Fibroblast of pulmonary artery (primary cell): ENCODE data around the gene WARS2.

Source experiments
- DNase-seq: peaks from one replicate; pipeline ENCODE4 v3.0.0-alpha.2; 2010; ENCODE audit warnings: low read depth
- H3K4me3 ChIP-seq: replicated peaks from 2 replicates; pipeline ENCODE4 v1.5.1; 2011; ENCODE audit warnings: low read depth, mild to moderate bottlenecking, control low read depth, low read length, moderate library complexity
- CTCF ChIP-seq: IDR thresholded peaks from 2 replicates; pipeline ENCODE4 v1.5.1; 2011; ENCODE audit warnings: mild to moderate bottlenecking, control low read depth, low read length, inconsistent platforms; ENCODE audit errors: missing control alignments

Gene WARS2

DNA sequence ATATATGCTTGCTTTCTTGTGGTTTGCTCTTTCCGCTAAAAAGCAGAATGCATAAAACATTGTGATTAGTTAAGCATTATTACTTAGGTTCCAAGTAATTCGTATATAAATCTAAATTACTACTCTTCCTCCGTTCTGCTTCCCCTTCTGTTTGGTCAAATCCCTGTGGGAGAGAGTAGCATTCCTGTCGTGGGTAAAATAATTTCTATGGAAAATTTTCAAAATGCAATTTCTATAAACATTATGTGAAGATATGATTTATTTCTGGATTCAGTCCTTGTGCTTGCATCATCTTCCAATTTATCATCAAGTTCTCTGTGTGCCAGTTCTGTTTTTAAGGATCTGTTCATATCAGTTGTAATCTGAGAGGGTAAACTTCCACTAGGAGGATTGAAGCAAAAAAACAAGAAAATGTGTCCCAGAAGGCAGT, 7.2 kb upstream of the WARS2 start:
- TF ChIP-seq CTCF, result no peak
- H3K4me3 ChIP-seq, result no peak overlapping the region
- peak; percentile 34 for DNase-seq

DNA sequence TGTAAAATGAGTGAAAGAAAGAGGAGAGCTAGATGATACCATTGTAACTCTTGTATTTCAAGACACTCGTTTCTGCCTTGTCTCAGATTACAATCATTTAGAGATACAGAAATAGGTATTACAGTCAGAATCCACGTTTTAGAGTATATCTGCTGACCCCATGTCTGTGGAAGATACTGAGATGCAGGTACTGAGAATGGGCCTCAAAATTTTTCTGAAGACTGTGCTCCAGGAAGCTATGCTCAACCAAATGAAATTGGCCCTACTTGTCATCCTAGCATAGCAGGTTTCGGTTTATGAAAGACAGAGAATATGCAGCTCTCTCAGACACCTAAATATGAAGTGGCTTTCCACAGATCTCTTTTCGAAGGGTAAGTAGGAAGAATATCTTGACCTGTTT, 6.0 kb upstream of the WARS2 start:
- TF ChIP-seq CTCF, result no peak

DNA sequence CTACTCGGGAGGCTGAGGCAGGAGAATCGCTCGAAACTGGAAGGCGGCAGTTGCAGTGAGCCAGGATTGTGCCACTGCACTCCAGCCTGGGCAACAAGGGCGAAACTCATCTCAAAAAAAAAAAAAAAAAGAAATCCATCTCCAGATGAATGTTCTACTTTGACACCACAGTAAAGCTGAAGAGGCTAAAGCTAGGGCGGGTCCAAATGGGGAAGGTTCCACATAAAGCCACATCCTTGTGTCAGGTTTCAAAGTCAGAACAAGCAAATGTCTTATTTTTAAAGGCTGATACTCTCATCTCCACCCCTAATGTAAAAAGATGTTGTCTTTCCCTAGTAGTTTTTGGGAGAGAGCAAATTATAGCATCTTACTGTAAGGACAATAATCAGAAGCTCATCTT, 4.4 kb upstream of the WARS2 start:
- no peak for TF ChIP-seq CTCF
- DNase-seq, result no peak
- H3K4me3 ChIP-seq, result no peak overlapping the region

More for the DNA sequence above, 6.0 kb upstream of the WARS2 start:
- DNase-seq, result no peak
- H3K4me3 ChIP-seq, result no peak overlapping the region

- no peak for TF ChIP-seq CTCF
- DNase-seq, result no peak
- no peak overlapping the region for H3K4me3 ChIP-seq
Observed at GRCh38 chr1:119143706-119144105, 3.3 kb upstream of the WARS2 start.

DNA sequence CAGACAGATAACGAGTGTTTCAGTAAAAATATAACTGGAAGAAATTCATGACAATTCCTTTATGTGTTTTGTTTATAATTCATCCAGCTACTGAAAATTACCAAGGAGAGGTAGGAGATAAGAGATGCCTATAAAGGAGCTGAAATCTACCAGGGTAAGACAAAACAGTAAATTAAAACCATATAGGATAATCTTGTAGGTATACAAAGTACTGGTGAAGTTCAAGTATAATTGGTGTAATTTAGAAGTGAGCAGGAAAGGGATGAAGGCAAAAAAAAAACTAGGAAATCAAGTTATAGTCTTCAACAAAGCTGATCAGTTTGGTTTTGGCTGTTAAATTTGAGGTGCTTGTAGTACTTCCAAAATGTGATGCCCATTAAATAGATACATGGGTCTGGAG, 1.2 kb upstream of the WARS2 start:
- H3K4me3 ChIP-seq, result peak overlapping the region; percentile 66
- no peak for DNase-seq
- TF ChIP-seq CTCF, result no peak

DNA sequence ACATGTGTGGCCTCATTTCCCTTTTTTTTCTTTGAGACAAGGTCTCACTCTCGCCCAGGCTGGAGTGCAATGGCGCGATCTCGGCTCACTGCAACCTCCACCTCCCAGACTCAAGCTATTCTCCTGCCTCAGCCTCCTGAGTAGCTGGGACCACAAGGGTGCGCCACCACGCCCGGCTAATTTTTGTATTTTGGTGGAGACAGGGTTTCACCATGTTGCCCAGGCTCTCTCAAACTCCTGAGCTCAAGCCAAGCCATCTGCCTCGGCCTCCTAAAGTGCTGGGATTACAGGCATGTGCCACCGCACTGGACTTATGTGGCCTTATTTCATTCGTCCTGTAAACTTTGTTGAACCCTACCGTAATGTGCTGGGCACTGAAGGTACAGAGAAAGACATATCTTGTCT, 569 bp upstream of the WARS2 start:
- H3K4me3 ChIP-seq, result peak overlapping the region; percentile 66
- peak; percentile 32 for DNase-seq
- TF ChIP-seq CTCF, result peak; percentile 32

- H3K4me3 ChIP-seq, result peak overlapping the region; percentile 66
- DNase-seq, result no peak
- no peak for TF ChIP-seq CTCF
Observed at GRCh38 chr1:119139857-119140176, 636 bp downstream of the WARS2 start.
